ENCODE results near the gene FTCDNL1.

The FTCDNL1 gene

DNA sequence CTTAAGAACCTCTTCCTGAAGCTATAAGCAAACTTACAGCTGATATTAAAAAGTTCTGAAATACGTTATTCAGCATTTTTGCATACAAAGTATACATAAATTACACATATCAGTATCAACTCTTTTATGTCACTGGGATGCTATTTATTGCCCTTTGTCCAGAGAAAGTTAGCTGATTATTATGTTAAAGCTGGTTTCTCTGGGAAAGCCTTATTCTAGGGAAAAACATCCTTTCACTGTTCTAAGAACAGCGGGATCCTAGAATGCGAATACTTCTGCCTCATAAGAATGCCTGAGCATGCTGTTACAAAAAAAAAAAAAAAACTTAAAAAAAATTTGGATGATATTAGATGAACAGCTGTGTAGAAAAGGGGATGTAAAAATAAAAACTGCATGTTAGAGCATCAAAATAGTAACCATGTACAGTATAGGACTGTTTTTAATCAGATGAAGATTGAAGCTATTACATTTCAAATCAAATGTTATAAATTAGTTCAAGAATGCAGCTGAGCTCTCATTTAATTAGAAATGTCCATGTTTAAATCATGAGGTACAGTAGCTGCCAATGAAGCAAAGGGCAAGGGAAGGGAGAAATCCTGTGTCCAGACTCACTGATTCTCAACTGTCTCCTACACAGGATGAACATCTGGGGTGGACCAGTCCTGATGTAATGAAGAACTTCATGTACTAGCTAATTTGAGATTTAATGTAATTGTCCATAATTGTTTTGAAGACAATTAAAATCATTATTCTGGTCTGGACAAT, 8.2 kb downstream of the FTCDNL1 start:
- H3K9me3 ChIP-seq (replicated peaks; ENCODE audit: insufficient read depth, low read length), result no peaks in the 10 kb centered on the region
- H3K27ac ChIP-seq (ENCODE audit: low read length), result no peak overlapping the region
- H3K9ac ChIP-seq (ENCODE audit: low read length), result no peak overlapping the region
- no peak for DNase-seq
- H3K4me3 ChIP-seq (ENCODE audit: low read length), result no peak overlapping the region
- no peaks in the 10 kb centered on the region for H3K9me2 ChIP-seq (replicated peaks; ENCODE audit: insufficient read depth, low read length)
- no peaks in the 10 kb centered on the region for H4K20me1 ChIP-seq (ENCODE audit: insufficient read depth, low read length)
- no peaks in the 10 kb centered on the region for H3K36me3 ChIP-seq (replicated peaks; ENCODE audit: insufficient read depth, low read length)
- no peaks in the 10 kb centered on the region for H3K4me1 ChIP-seq (ENCODE audit: low read length)
- H3K27me3 ChIP-seq (replicated peaks; ENCODE audit: insufficient read depth, low read length), result no peaks in the 10 kb centered on the region
- no peak overlapping the region for H3K4me2 ChIP-seq (ENCODE audit: low read depth, low read length)
- TF ChIP-seq EZH2phosphoT487 (IDR thresholded peaks at IDR 0.05; ENCODE audit: low read length), result no peak
- TF ChIP-seq EZH2 (optimal IDR thresholded peaks at IDR 0.05; ENCODE audit: low read depth, low read length), result no peak
- TF ChIP-seq, protein P1, sequence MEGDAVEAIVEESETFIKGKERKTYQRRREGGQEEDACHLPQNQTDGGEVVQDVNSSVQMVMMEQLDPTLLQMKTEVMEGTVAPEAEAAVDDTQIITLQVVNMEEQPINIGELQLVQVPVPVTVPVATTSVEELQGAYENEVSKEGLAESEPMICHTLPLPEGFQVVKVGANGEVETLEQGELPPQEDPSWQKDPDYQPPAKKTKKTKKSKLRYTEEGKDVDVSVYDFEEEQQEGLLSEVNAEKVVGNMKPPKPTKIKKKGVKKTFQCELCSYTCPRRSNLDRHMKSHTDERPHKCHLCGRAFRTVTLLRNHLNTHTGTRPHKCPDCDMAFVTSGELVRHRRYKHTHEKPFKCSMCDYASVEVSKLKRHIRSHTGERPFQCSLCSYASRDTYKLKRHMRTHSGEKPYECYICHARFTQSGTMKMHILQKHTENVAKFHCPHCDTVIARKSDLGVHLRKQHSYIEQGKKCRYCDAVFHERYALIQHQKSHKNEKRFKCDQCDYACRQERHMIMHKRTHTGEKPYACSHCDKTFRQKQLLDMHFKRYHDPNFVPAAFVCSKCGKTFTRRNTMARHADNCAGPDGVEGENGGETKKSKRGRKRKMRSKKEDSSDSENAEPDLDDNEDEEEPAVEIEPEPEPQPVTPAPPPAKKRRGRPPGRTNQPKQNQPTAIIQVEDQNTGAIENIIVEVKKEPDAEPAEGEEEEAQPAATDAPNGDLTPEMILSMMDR (IDR thresholded peaks at IDR 0.05; ENCODE audit: low read length), result no peak
- H3F3A ChIP-seq (ENCODE audit: insufficient read depth, low read length), result no peaks in the 10 kb centered on the region
- no peaks in the 10 kb centered on the region for H3K79me2 ChIP-seq (ENCODE audit: low read length)
- H2AFZ ChIP-seq (ENCODE audit: low read length), result no peak overlapping the region

DNA sequence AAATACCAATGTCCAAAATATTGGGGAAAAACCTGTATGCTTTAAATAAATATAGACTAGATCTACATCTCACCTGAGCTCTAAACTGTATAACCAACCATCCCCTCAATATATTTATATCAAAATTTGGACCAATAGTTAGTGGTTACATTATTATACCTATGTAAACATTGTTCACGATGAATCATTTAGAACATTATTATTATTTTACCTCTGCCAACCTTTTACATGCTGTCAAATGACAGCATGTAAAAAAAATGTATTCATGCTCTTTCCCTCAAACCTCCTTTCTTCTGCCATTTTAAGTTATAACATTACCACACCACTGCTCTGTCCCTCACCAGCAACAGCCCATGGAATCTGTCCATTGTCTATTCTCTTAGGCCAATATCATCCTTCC, 9.6 kb downstream of the FTCDNL1 start:
- H2AFZ ChIP-seq (ENCODE audit: low read length), result no peak overlapping the region
- DNase-seq, result no peak
- H3K9ac ChIP-seq (ENCODE audit: low read length), result no peak overlapping the region
- no peaks in the 10 kb centered on the region for H3F3A ChIP-seq (ENCODE audit: insufficient read depth, low read length)
- H3K9me2 ChIP-seq (replicated peaks; ENCODE audit: insufficient read depth, low read length), result no peaks in the 10 kb centered on the region
- H3K4me1 ChIP-seq (ENCODE audit: low read length), result no peaks in the 10 kb centered on the region
- no peaks in the 10 kb centered on the region for H3K9me3 ChIP-seq (replicated peaks; ENCODE audit: insufficient read depth, low read length)
- H3K79me2 ChIP-seq (ENCODE audit: low read length), result no peaks in the 10 kb centered on the region
- no peaks in the 10 kb centered on the region for H3K36me3 ChIP-seq (replicated peaks; ENCODE audit: insufficient read depth, low read length)
- H3K27ac ChIP-seq (ENCODE audit: low read length), result no peak overlapping the region
- no peak overlapping the region for H3K4me3 ChIP-seq (ENCODE audit: low read length)
- H3K27me3 ChIP-seq (replicated peaks; ENCODE audit: insufficient read depth, low read length), result no peaks in the 10 kb centered on the region
- H4K20me1 ChIP-seq (ENCODE audit: insufficient read depth, low read length), result no peaks in the 10 kb centered on the region
- TF ChIP-seq EZH2phosphoT487 (IDR thresholded peaks at IDR 0.05; ENCODE audit: low read length) (no peak), EZH2 (optimal IDR thresholded peaks at IDR 0.05; ENCODE audit: low read depth, low read length) (no peak)
- TF ChIP-seq, protein P1 (IDR thresholded peaks at IDR 0.05; ENCODE audit: low read length), result no peak
- no peak overlapping the region for H3K4me2 ChIP-seq (ENCODE audit: low read depth, low read length)

DNA sequence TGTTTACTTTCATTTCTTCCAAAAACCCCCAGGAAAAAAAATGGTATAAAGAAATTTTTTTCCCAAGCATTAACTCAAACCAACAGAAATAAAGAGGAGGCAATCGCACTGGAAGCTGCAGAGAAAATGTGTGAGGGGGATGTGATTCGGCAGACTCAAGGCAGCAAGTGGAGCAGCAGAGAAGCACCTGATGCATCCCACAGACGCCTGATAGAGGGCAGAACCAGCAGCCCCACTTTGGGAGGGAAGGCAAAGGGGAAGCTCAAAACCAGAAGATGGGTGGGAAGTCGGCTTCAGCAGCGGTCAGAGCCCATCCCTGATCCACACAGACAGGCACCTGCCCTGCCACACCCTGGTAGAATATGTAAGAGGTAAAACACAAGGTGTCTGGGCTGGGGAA, 12.6 kb downstream of the FTCDNL1 start:
- no peaks in the 10 kb centered on the region for H3K4me1 ChIP-seq (ENCODE audit: low read length)
- no peaks in the 10 kb centered on the region for H3K27me3 ChIP-seq (replicated peaks; ENCODE audit: insufficient read depth, low read length)
- H3K9me2 ChIP-seq (replicated peaks; ENCODE audit: insufficient read depth, low read length), result no peaks in the 10 kb centered on the region
- no peak overlapping the region for H3K27ac ChIP-seq (ENCODE audit: low read length)
- no peak overlapping the region for H2AFZ ChIP-seq (ENCODE audit: low read length)
- no peaks in the 10 kb centered on the region for H3K79me2 ChIP-seq (ENCODE audit: low read length)
- no peaks in the 10 kb centered on the region for H3K36me3 ChIP-seq (replicated peaks; ENCODE audit: insufficient read depth, low read length)
- no peak for DNase-seq
- no peaks in the 10 kb centered on the region for H3K9me3 ChIP-seq (replicated peaks; ENCODE audit: insufficient read depth, low read length)
- no peak overlapping the region for H3K9ac ChIP-seq (ENCODE audit: low read length)
- H3F3A ChIP-seq (ENCODE audit: insufficient read depth, low read length), result no peaks in the 10 kb centered on the region
- no peak overlapping the region for H3K4me2 ChIP-seq (ENCODE audit: low read depth, low read length)
- H4K20me1 ChIP-seq (ENCODE audit: insufficient read depth, low read length), result no peaks in the 10 kb centered on the region
- no peak overlapping the region for H3K4me3 ChIP-seq (ENCODE audit: low read length)
- no peak for TF ChIP-seq EZH2 (optimal IDR thresholded peaks at IDR 0.05; ENCODE audit: low read depth, low read length)
- no peak for TF ChIP-seq EZH2phosphoT487 (IDR thresholded peaks at IDR 0.05; ENCODE audit: low read length)
- TF ChIP-seq, protein P1 (IDR thresholded peaks at IDR 0.05; ENCODE audit: low read length), result no peak
